MM.1S (cell line): Measurements from ENCODE around the gene PBX3.

Experiments
- DNase-seq: peaks from one replicate; pipeline ENCODE4 v3.0.0-alpha.2; 2015
- H2AFZ ChIP-seq: fragments of 300-600 bp; sonication (generic); 2 replicates; pipeline ENCODE4 v1.6.0; 2016; ENCODE audit warnings: antibody characterized with exemption, low read length
- H3F3A ChIP-seq: fragments of 300-600 bp; sonication (generic); 2 replicates; pipeline ENCODE4 v1.6.1; 2016; ENCODE audit warnings: mild to moderate bottlenecking, antibody characterized with exemption, low read length, moderate library complexity, mixed read lengths; ENCODE audit not compliant: insufficient read depth
- H3K27ac ChIP-seq: fragments of 300-600 bp; sonication (generic); 2 replicates; pipeline ENCODE4 v1.5.1; 2016; ENCODE audit warnings: mild to moderate bottlenecking, low read length
- H3K27me3 ChIP-seq: fragments of 300-600 bp; sonication (generic); replicated peaks from 2 replicates; pipeline ENCODE4 v1.6.0; 2016; ENCODE audit warnings: low read length; ENCODE audit not compliant: insufficient read depth
- H3K36me3 ChIP-seq: fragments of 300-600 bp; sonication (generic); replicated peaks from 2 replicates; pipeline ENCODE4 v1.6.1; 2016; ENCODE audit warnings: mild to moderate bottlenecking, low read length, mixed read lengths; ENCODE audit not compliant: insufficient read depth
- H3K4me1 ChIP-seq: fragments of 300-600 bp; sonication (generic); 2 replicates; pipeline ENCODE4 v1.6.1; 2016; ENCODE audit warnings: low read length, mixed read lengths
- H3K4me2 ChIP-seq: fragments of 300-600 bp; sonication (generic); 2 replicates; pipeline ENCODE4 v1.6.0; 2016; ENCODE audit warnings: low read depth, low read length
- H3K4me3 ChIP-seq: fragments of 300-600 bp; sonication (generic); 2 replicates; pipeline ENCODE4 v1.5.1; 2016; ENCODE audit warnings: low read length, mixed read lengths
- H3K79me2 ChIP-seq: fragments of 300-600 bp; sonication (generic); 2 replicates; pipeline ENCODE4 v1.6.1; 2016; ENCODE audit warnings: mixed run types, low read length, mixed read lengths
- H3K9ac ChIP-seq: fragments of 300-600 bp; sonication (generic); 2 replicates; pipeline ENCODE4 v1.6.1; 2016; ENCODE audit warnings: low read length, mixed read lengths
- H3K9me2 ChIP-seq: fragments of 300-600 bp; sonication (generic); replicated peaks from 2 replicates; pipeline ENCODE4 v1.6.1; 2016; ENCODE audit warnings: mild to moderate bottlenecking, low read length, mixed read lengths; ENCODE audit not compliant: insufficient read depth
- H3K9me3 ChIP-seq: fragments of 300-600 bp; sonication (generic); replicated peaks from 2 replicates; pipeline ENCODE4 v1.6.1; 2016; ENCODE audit warnings: mild to moderate bottlenecking, low read length, mixed read lengths; ENCODE audit not compliant: insufficient read depth
- H4K20me1 ChIP-seq: fragments of 300-600 bp; sonication (generic); 2 replicates; pipeline ENCODE4 v1.6.1; 2016; ENCODE audit warnings: mild to moderate bottlenecking, low read length, moderate library complexity, mixed read lengths; ENCODE audit not compliant: insufficient read depth
- EZH2 ChIP-seq: fragments of 300-600 bp; sonication (generic); optimal IDR thresholded peaks from 2 replicates; pipeline ENCODE3; 2017; ENCODE audit warnings: low read depth, mild to moderate bottlenecking, antibody characterized with exemption, low read length, mixed read lengths
- EZH2phosphoT487 ChIP-seq: fragments of 300-600 bp; sonication (generic); IDR thresholded peaks from 2 replicates; pipeline ENCODE4 v1.6.1; 2018; ENCODE audit warnings: antibody characterized with exemption, low read length
- TF ChIP-seq, protein P1 (sequence below): fragments of 300-600 bp; sonication (generic); IDR thresholded peaks from 2 replicates; pipeline ENCODE4 v1.5.1; 2016; ENCODE audit warnings: antibody characterized with exemption, low read length, mixed read lengths

PBX3 gene

GRCh38 chr9:125805586-125805985 is 58.4 kb downstream of the PBX3 start:
- Histone ChIP-seq H3F3A (no peaks in the 10 kb centered on the region), H3K4me1 (no peaks in the 10 kb centered on the region), H3K9me3 (no peaks in the 10 kb centered on the region), H3K36me3 (no peaks in the 10 kb centered on the region), H3K27me3 (no peaks in the 10 kb centered on the region), H4K20me1 (no peaks in the 10 kb centered on the region), H3K4me3 (no peak overlapping the region), H3K9ac (no peak overlapping the region), H3K27ac (no peak overlapping the region), H2AFZ (no peak overlapping the region), H3K4me2 (no peak overlapping the region), H3K9me2 (no peaks in the 10 kb centered on the region), H3K79me2 (no peaks in the 10 kb centered on the region)
- no peak for TF ChIP-seq EZH2
- TF ChIP-seq, protein P1, sequence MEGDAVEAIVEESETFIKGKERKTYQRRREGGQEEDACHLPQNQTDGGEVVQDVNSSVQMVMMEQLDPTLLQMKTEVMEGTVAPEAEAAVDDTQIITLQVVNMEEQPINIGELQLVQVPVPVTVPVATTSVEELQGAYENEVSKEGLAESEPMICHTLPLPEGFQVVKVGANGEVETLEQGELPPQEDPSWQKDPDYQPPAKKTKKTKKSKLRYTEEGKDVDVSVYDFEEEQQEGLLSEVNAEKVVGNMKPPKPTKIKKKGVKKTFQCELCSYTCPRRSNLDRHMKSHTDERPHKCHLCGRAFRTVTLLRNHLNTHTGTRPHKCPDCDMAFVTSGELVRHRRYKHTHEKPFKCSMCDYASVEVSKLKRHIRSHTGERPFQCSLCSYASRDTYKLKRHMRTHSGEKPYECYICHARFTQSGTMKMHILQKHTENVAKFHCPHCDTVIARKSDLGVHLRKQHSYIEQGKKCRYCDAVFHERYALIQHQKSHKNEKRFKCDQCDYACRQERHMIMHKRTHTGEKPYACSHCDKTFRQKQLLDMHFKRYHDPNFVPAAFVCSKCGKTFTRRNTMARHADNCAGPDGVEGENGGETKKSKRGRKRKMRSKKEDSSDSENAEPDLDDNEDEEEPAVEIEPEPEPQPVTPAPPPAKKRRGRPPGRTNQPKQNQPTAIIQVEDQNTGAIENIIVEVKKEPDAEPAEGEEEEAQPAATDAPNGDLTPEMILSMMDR, result no peak
- TF ChIP-seq EZH2phosphoT487, result no peak
- DNase-seq, result no peak

DNA sequence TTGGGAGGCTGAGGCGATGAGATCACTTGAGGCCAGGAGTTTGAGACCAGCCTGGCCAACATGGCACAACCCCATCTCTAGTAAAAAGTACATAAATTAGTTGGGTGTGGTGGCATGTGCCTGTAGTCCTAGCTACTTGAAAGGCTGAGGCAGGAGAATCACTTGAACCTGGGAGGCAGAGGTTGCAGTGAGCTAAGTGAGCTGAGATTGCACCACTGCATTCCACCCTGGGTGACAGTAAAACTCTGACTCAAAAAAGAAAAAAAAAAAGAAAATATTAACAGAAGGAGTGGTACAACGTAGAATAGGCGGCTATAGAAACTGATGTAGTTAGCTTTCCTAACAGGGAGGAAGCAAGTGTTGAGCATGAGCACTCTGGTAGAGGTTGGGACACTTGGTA is 59.9 kb downstream of the PBX3 start:
- no peaks in the 10 kb centered on the region for H3K27me3 ChIP-seq
- no peak for DNase-seq
- no peaks in the 10 kb centered on the region for H3F3A ChIP-seq
- no peaks in the 10 kb centered on the region for H4K20me1 ChIP-seq
- H3K9ac ChIP-seq, result no peak overlapping the region
- H3K79me2 ChIP-seq, result no peaks in the 10 kb centered on the region
- H3K27ac ChIP-seq, result no peak overlapping the region
- TF ChIP-seq EZH2phosphoT487 (no peak), EZH2 (no peak)
- TF ChIP-seq, protein P1, result no peak
- no peaks in the 10 kb centered on the region for H3K4me1 ChIP-seq
- no peak overlapping the region for H3K4me2 ChIP-seq
- no peaks in the 10 kb centered on the region for H3K9me3 ChIP-seq
- no peak overlapping the region for H3K4me3 ChIP-seq
- no peak overlapping the region for H2AFZ ChIP-seq
- no peaks in the 10 kb centered on the region for H3K9me2 ChIP-seq
- H3K36me3 ChIP-seq, result no peaks in the 10 kb centered on the region

- no peak for DNase-seq
- Histone ChIP-seq H3K9me2 (no peaks in the 10 kb centered on the region), H3K36me3 (no peaks in the 10 kb centered on the region), H3K9me3 (no peaks in the 10 kb centered on the region), H3K4me1 (peaks cover under 1% of the 10 kb centered on the region; the same call in 1 of the 2 replicates), H3K27ac (no peak overlapping the region), H2AFZ (no peak overlapping the region), H3K9ac (no peak overlapping the region), H3K27me3 (no peaks in the 10 kb centered on the region), H3K4me2 (no peak overlapping the region), H3K4me3 (no peak overlapping the region), H3K79me2 (no peaks in the 10 kb centered on the region), H4K20me1 (no peaks in the 10 kb centered on the region), H3F3A (no peaks in the 10 kb centered on the region)
- TF ChIP-seq EZH2, result no peak
- TF ChIP-seq, protein P1, result no peak
Observed at GRCh38 chr9:125810161-125810560, 63.0 kb downstream of the PBX3 start.
